MM.1S (cell line): ENCODE measurements around the gene CASP2.

Source experiments
- CTCF ChIP-seq: fragments of 300-600 bp; sonication (generic); IDR thresholded peaks from 2 replicates; pipeline ENCODE4 v1.5.1; 2016; ENCODE audit warnings: antibody characterized with exemption, low read length, mixed read lengths
- EZH2phosphoT487 ChIP-seq: fragments of 300-600 bp; sonication (generic); IDR thresholded peaks from 2 replicates; pipeline ENCODE4 v1.6.1; 2018; ENCODE audit warnings: antibody characterized with exemption, low read length

- TF ChIP-seq CTCF (no peak), EZH2phosphoT487 (no peak)
Measured at GRCh38 chr7:143346018-143346417, 57.9 kb downstream of the CASP2 start.
